Esophagus squamous epithelium (tissue), 4 donors: ENCODE results near the gene DTNA.

ENCODE experiments used
- CTCF ChIP-seq, 6 experiments: fragments of 450-650 bp in 4 of 6; fragments of 200-600 bp in 2 of 6; sonication (generic) in 2 of 6; IDR thresholded peaks; one replicate each; pipeline ENCODE4 v1.5.1; 2016 to 2019; ENCODE audit warnings: antibody characterized with exemption in 6 of 6, mild to moderate bottlenecking in 4 of 6, moderate library complexity in 4 of 6
- POLR2A ChIP-seq, 4 donors: fragments of 450-650 bp; IDR thresholded peaks; one replicate each; pipeline ENCODE4 v1.6.1; 2017; ENCODE audit warnings: antibody characterized with exemption in 4 of 4, mild to moderate bottlenecking in 4 of 4, moderate library complexity in 3 of 4

GRCh38 chr18:34805103-34805877, 95.2 kb downstream of the DTNA start:
- TF ChIP-seq CTCF (IDR thresholded peaks at IDR 0.05) (no peak), POLR2A (IDR thresholded peaks at IDR 0.05) (no peak)
